HL-60 (cell line): ENCODE results near the gene CSTF2.

Source experiments
- DNase-seq, 2 experiments: peaks; one replicate each; pipeline ENCODE4 v3.0.0-alpha.2; 2010 to 2020; ENCODE audit warnings: low read depth in 1 of 2, low spot score in 1 of 2
- H3K27ac ChIP-seq: fragments of 250-450 bp; sonication (Bioruptor Pico); replicated peaks from 2 replicates; pipeline ENCODE4 v1.5.1; 2020; ENCODE audit warnings: mild to moderate bottlenecking, moderate library complexity
- H3K27me3 ChIP-seq: fragments of 250-450 bp; sonication (Bioruptor Pico); 2 replicates; pipeline ENCODE4 v1.5.1; 2021; ENCODE audit warnings: mild to moderate bottlenecking, moderate library complexity; ENCODE audit not compliant: insufficient read depth, poor library complexity, severe bottlenecking
- H3K4me3 ChIP-seq: replicated peaks from 2 replicates; pipeline ENCODE4 v1.5.1; 2011; ENCODE audit warnings: mild to moderate bottlenecking, control low read depth, low read length; ENCODE audit not compliant: insufficient read depth
- CTCF ChIP-seq: IDR thresholded peaks from one replicate; pipeline ENCODE4 v1.5.1; 2011; ENCODE audit warnings: low read length, control low read depth, inconsistent platforms; ENCODE audit not compliant: insufficient read depth
- GABPA ChIP-seq: IDR thresholded peaks from 2 replicates; pipeline ENCODE4 v1.6.1; 2012; ENCODE audit warnings: low read depth
- POLR2AphosphoS5 ChIP-seq: IDR thresholded peaks from 2 replicates; pipeline ENCODE4 v1.6.1; 2012; ENCODE audit warnings: low read depth
- SPI1 ChIP-seq: IDR thresholded peaks from 2 replicates; pipeline ENCODE4 v1.6.1; 2012; ENCODE audit warnings: low read depth, mild to moderate bottlenecking, borderline replicate concordance
- TF ChIP-seq, protein P1 (sequence below): IDR thresholded peaks from 2 replicates; pipeline ENCODE4 v1.6.1; 2012; ENCODE audit warnings: low read depth; ENCODE audit not compliant: insufficient replicate concordance

CSTF2 gene

GRCh38 chrX:100831219-100831946 lies 11.2 kb downstream of the CSTF2 start:
- TF ChIP-seq SPI1 (no peak), CTCF (no peak), GABPA (no peak), POLR2AphosphoS5 (no peak)
- TF ChIP-seq, protein P1, sequence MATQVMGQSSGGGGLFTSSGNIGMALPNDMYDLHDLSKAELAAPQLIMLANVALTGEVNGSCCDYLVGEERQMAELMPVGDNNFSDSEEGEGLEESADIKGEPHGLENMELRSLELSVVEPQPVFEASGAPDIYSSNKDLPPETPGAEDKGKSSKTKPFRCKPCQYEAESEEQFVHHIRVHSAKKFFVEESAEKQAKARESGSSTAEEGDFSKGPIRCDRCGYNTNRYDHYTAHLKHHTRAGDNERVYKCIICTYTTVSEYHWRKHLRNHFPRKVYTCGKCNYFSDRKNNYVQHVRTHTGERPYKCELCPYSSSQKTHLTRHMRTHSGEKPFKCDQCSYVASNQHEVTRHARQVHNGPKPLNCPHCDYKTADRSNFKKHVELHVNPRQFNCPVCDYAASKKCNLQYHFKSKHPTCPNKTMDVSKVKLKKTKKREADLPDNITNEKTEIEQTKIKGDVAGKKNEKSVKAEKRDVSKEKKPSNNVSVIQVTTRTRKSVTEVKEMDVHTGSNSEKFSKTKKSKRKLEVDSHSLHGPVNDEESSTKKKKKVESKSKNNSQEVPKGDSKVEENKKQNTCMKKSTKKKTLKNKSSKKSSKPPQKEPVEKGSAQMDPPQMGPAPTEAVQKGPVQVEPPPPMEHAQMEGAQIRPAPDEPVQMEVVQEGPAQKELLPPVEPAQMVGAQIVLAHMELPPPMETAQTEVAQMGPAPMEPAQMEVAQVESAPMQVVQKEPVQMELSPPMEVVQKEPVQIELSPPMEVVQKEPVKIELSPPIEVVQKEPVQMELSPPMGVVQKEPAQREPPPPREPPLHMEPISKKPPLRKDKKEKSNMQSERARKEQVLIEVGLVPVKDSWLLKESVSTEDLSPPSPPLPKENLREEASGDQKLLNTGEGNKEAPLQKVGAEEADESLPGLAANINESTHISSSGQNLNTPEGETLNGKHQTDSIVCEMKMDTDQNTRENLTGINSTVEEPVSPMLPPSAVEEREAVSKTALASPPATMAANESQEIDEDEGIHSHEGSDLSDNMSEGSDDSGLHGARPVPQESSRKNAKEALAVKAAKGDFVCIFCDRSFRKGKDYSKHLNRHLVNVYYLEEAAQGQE: no peak
- Histone ChIP-seq H3K27ac (no peak overlapping the region), H3K27me3 (no peaks in the 10 kb centered on the region), H3K4me3 (no peak overlapping the region)
- DNase-seq: no peak

- H3K4me3 ChIP-seq: no peak overlapping the region
- no peaks in the 10 kb centered on the region for H3K27me3 ChIP-seq
- no peak for DNase-seq
- TF ChIP-seq POLR2AphosphoS5 (no peak), CTCF (no peak), SPI1 (no peak), GABPA (no peak)
- TF ChIP-seq, protein P1: no peak
- no peak overlapping the region for H3K27ac ChIP-seq
These were observed 30.1 kb downstream of the CSTF2 start for GRCh38 chrX:100850317-100850716.

- TF ChIP-seq CTCF (no peak), GABPA (no peak), POLR2AphosphoS5 (no peak), SPI1 (no peak)
- TF ChIP-seq, protein P1: no peak
- H3K27ac ChIP-seq: no peak overlapping the region
- DNase-seq: no peak
- no peak overlapping the region for H3K4me3 ChIP-seq
- H3K27me3 ChIP-seq: no peaks in the 10 kb centered on the region
These were observed 32.6 kb downstream of the CSTF2 start for GRCh38 chrX:100852810-100853209.
